T-cell (primary cell): ENCODE results near the gene ORAI2. TPM values are rescaled to one million over a fixed set of nuclear protein-coding genes. Genes with fewer than 3 reads are reported as not detected.
A peak's percentile ranks its signal among the peaks of the same experiment; 100 is the strongest.
"Not testable (repeated sequence)": the region's sequence is repeated elsewhere in the genome, so short reads cannot be mapped to it uniquely, and the experiment has no call there.

ENCODE experiments used
- ATAC-seq, 4 experiments: fragments of 200-7000 bp in 3 of 4; fragments of 150-1000 bp in 1 of 4; cut with Tn5 transposase; replicated peaks in 1 of 4; 1 replicate in 3 of 4; 2 replicates in 1 of 4; pipeline ENCODE4 v1.10.0; 2021; ENCODE audit warnings: moderate library complexity in 3 of 4, mild to moderate bottlenecking in 2 of 4, moderate number of reproducible peaks in 1 of 4
- CTCF ChIA-PET, 2 donors: fragments of 300-600 bp; sonication (Branson Sonifier 250); formaldehyde crosslinking; loops; one replicate each; lab custom pipeline; 2022; ENCODE audit warnings: antibody characterized with exemption in 2 of 2; lab: Charles Lee
- POLR2A ChIA-PET, 2 donors: fragments of 300-600 bp; sonication (Branson Sonifier 250); formaldehyde crosslinking; loops; one replicate each; lab custom pipeline; 2022; ENCODE audit warnings: antibody characterized with exemption in 2 of 2; lab: Charles Lee
- DNase-seq, 35 experiments: peaks; one replicate each; pipeline versions ENCODE4 v3.0.0 to v3.0.0-alpha.2; 2013 to 2023
- H3K27ac ChIP-seq: one replicate; pipeline ENCODE4 v1.5.1; 2013; ENCODE audit warnings: low read length
- H3K27me3 ChIP-seq, 2 experiments: replicated peaks in 1 of 2; 1 replicate in 1 of 2; 2 replicates in 1 of 2; pipeline versions ENCODE4 v1.6.1 to v1.7.0; 2013; ENCODE audit warnings: low read length in 1 of 2, mixed read lengths in 1 of 2; ENCODE audit not compliant: control insufficient read depth in 2 of 2, insufficient read depth in 2 of 2; ENCODE audit errors: extremely low read depth in 1 of 2
- H3K36me3 ChIP-seq, 2 donors: 1 replicate in 1 of 2; 2 replicates in 1 of 2; pipeline versions ENCODE4 v1.6.1 to v1.7.0; 2013; ENCODE audit warnings: low read length in 1 of 2; ENCODE audit not compliant: control insufficient read depth in 2 of 2, insufficient read depth in 1 of 2; ENCODE audit errors: extremely low read depth in 1 of 2
- H3K4me1 ChIP-seq, 2 experiments: 1 replicate in 1 of 2; 2 replicates in 1 of 2; pipeline versions ENCODE4 v1.6.1 to v1.7.0; 2013; ENCODE audit warnings: low read length in 2 of 2, mixed read lengths in 1 of 2; ENCODE audit not compliant: insufficient read depth in 2 of 2, control insufficient read depth in 1 of 2; ENCODE audit errors: extremely low read depth in 1 of 2
- H3K4me3 ChIP-seq, 2 donors: 1 replicate in 1 of 2; 2 replicates in 1 of 2; pipeline versions ENCODE4 v1.5.1 to v1.7.0; 2013; ENCODE audit warnings: mild to moderate bottlenecking in 2 of 2, low read length in 1 of 2, moderate library complexity in 1 of 2; ENCODE audit not compliant: control insufficient read depth in 1 of 2; ENCODE audit errors: extremely low read depth in 1 of 2
- H3K9me3 ChIP-seq: 2 replicates; pipeline ENCODE4 v1.7.0; 2013
- H3K27ac Mint-ChIP-seq, 2 donors: one replicate each; pipeline ENCODE4 v1.8.0; 2020 to 2021; ENCODE audit warnings: mild to moderate bottlenecking in 2 of 2, mixed read lengths in 2 of 2
- H3K27me3 Mint-ChIP-seq, 2 donors: one replicate each; pipeline ENCODE4 v1.8.0; 2021 to 2022; ENCODE audit warnings: mixed read lengths in 2 of 2
- H3K36me3 Mint-ChIP-seq: one replicate; pipeline ENCODE4 v1.8.0; 2021; ENCODE audit warnings: mixed read lengths
- H3K4me1 Mint-ChIP-seq, 3 donors: one replicate each; pipeline ENCODE4 v1.8.0; 2020 to 2022; ENCODE audit warnings: mixed read lengths in 3 of 3, mild to moderate bottlenecking in 1 of 3
- H3K4me3 Mint-ChIP-seq, 3 donors: one replicate each; pipeline ENCODE4 v1.8.0; 2020 to 2022; ENCODE audit warnings: mild to moderate bottlenecking in 3 of 3, mixed read lengths in 3 of 3, moderate library complexity in 3 of 3
- H3K9me3 Mint-ChIP-seq, 3 donors: one replicate each; pipeline ENCODE4 v1.8.0; 2020 to 2022; ENCODE audit warnings: mixed read lengths in 3 of 3
- WGBS: methylation state at CpG from one replicate; pipeline ENCODE4 v1.1.5; 2013; ENCODE audit warnings: missing lambda C conversion rate; ENCODE audit not compliant: insufficient coverage; 5-methylcytosine and 5-hydroxymethylcytosine counted together
- total RNA-seq, 35 experiments: library from RNA in 6 of 35; stranded (reverse) in 6 of 35; fragments of 120-200 nt in 1 of 35; gene quantifications; one replicate each; pipeline versions ENCODE4 v1.2.1 to v1.2.4 and lab custom pipeline; 2013 to 2026

Gene ORAI2
- total RNA-seq, 5 donors from 2014 or later (not counting 1 experiment from before 2014, with no cell fraction given) = 23.0 to 47.5 (median 37.8) TPM

DNA sequence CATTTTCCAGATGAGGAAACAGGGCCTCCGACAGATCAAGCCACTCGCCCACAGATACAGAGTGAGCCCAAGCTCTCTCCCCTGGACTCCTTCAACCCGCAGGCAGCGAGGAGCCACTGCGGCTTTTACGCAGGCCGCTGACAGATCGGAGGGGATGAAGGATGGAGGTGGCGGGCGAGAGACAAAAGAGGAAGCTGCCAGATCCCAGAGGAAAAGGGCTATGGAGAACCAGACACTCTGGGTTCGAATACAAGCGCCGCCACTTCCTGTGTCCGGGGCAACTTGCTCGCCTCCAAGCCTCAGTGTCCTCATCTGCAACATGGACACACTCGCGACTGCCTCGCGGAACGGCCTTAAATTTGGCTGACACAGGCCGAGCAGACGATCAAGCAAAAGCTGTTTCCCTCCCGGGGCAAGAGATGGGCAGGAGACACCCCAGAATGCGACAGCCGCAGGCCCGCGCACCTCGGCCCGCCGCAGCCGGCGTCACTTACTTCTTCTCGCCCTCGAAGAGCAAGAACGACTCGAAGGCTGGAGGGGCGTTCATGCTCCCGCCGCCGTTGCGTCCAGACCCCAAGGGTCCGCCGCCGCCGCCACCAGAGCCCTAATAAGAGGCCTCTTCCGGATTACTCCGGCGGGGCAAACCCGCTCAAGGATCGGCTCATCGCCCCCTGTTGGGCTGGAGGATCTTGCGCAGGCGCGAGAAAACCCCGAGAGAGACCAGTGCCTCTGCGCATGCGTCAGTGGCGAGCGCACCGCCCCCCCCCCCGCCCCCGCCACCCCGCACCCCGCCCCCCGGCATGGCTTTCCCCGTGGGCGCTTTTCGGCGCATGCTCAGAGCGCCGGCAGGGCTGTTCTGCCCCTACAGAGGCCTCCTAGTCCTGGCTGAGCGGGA, 45.2 kb downstream of the ORAI2 start, which contains the start of gene POLR2J:
Gene POLR2J (minus strand): TSS at position 609 of the 895 bp plus-strand sequence. CDS start 62 bp downstream, at position 547.
- Mint-ChIP-seq H3K27ac (peak within 1 kb of the TSS; percentile 83 to 91), H3K4me3 (peak within 1 kb of the TSS; percentile 78 to 94 (median 86))
- CTCF ChIA-PET, H3K27ac ChIP-seq, H3K27me3 ChIP-seq, H3K4me1 ChIP-seq, POLR2A ChIA-PET, H3K36me3 Mint-ChIP-seq, H3K27me3 Mint-ChIP-seq, H3K9me3 ChIP-seq, H3K36me3 ChIP-seq, H3K9me3 Mint-ChIP-seq, H3K4me1 Mint-ChIP-seq: not testable (repeated sequence)
- DNase-seq (peak; percentile 55 to 100 (median 85)), ATAC-seq (peak; percentile 89 to 93 (median 90))
- H3K4me3 ChIP-seq = peak within 1 kb of the TSS in 1 of 2 donors; percentile 48
- WGBS = 0% methylated on average over 13 of the region's 72 CpGs

DNA sequence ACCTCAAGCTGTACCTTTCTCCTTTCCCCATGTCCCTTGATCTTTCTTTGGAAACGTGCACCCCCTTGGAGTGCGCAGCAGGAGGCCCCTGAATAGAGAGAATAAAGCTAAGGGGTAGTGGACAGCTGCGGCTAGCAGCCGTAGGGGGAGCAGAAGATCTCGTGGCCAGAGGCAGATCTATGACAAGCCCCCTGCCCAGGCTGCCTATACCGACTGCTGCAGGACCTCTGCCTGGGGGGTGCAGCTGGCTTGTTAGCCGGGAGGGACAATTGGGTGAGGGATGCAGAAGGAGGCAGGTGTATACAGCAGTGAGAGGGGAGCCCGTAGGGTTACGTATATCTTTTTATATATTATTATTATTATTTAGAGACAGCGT, 45.8 kb downstream of the ORAI2 start:
- DNase-seq, H3K27ac ChIP-seq, H3K36me3 Mint-ChIP-seq, H3K4me1 ChIP-seq, CTCF ChIA-PET, H3K4me3 ChIP-seq, POLR2A ChIA-PET, H3K9me3 ChIP-seq, H3K27me3 ChIP-seq, H3K9me3 Mint-ChIP-seq, H3K36me3 ChIP-seq, H3K27me3 Mint-ChIP-seq, H3K4me1 Mint-ChIP-seq, H3K27ac Mint-ChIP-seq: not testable (repeated sequence)
- H3K4me3 Mint-ChIP-seq = peak overlapping the region in 1 of 3 donors; percentile 78
- no CpG with 5 or more reads among the region's 10 CpGs for WGBS
- ATAC-seq = peak in 3 of 4 experiments; percentile 3 to 38 (median 4)

DNA sequence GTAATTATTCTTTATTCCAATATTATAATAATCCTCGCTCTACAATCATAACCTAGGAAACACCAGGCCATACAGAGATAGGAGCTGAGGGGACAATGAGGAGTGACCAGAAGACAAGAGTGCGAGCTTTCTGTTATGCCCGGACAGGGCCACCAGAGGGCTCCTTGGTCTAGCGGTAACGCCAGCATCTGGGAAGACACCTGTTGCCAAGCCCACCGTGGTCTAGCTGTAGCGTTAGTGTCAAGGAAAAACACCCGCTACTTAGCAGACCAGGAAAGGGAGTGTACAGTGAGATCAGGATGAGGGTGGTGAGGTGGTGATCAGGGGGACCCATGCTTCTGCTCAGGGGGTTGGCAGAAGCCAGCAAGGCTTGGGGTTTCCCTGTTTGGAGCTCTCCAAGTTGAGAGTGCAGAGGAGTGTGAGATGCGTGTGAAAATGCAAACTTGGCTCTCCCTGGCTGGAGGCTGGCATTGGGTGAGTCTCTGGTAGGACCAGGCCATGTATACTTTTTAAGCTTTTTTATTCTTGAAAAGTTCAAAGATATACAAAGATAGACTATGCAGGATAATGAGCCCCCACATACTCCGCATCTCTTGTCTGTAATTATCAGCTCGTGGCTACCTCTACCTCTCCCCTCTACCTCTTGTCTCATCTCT, 46.7 kb downstream of the ORAI2 start:
- H3K4me3 ChIP-seq, H3K27ac ChIP-seq, H3K9me3 Mint-ChIP-seq, H3K4me1 Mint-ChIP-seq, H3K36me3 ChIP-seq, H3K27me3 ChIP-seq, ATAC-seq, H3K27me3 Mint-ChIP-seq, CTCF ChIA-PET, H3K9me3 ChIP-seq, H3K4me1 ChIP-seq, POLR2A ChIA-PET, H3K36me3 Mint-ChIP-seq: not testable (repeated sequence)
- no CpG with 5 or more reads among the region's 11 CpGs for WGBS
- peak overlapping the region; percentile 39 to 65 for H3K27ac Mint-ChIP-seq
- DNase-seq = peak in 5 of 35 experiments; percentile 13 to 32 (median 15)
- peak overlapping the region in 1 of 3 donors; percentile 20 for H3K4me3 Mint-ChIP-seq

DNA sequence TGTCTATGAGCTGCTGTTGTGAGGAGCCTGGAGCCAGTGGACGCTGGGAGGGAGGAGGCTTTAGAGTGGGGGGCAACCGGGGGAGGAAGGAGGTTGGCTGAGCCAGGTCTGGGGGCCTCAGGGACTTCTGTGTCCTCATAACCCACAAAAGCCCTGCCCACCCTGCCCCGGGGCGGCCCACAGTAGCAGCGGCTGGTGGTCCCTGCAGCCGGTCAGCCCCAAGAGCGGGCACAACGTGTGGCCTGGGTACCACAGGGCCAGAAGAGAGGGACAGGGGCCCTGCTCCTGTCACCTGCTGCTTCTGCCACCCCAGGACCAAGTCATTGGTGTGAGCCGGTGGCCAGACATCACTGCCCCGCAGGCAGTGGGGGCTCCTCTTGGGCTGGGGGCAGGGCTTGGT, 48.6 kb downstream of the ORAI2 start:
- no CpG with 5 or more reads among the region's 10 CpGs for WGBS

DNA sequence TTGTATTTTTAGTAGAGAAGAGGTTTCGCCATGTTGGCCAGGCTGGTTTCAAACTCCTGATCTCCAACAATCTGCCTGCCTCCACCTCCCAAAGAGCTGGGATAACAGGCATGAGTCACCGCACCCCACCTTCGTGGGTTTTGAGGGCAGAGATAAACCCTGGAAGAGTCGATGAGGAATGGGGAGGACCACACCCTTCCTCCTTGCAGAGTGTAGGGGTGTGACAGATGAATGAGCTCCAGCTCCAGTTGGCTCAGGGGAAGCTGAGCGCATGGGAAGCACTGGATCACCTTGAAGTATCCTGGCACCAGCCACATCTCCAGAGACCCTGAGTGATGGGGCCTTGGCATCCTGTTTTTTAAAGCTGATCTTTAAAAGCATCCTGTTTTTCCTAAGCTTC, 50.9 kb downstream of the ORAI2 start:
- H3K4me3 Mint-ChIP-seq, H3K36me3 Mint-ChIP-seq, H3K9me3 ChIP-seq, H3K9me3 Mint-ChIP-seq, H3K27ac Mint-ChIP-seq, H3K27me3 Mint-ChIP-seq, ATAC-seq, CTCF ChIA-PET, H3K4me1 Mint-ChIP-seq, H3K4me1 ChIP-seq, H3K27ac ChIP-seq, H3K4me3 ChIP-seq, POLR2A ChIA-PET, H3K27me3 ChIP-seq, DNase-seq, H3K36me3 ChIP-seq: not testable (repeated sequence)
- WGBS = no CpG with 5 or more reads among the region's 5 CpGs

More for the DNA sequence above, 48.6 kb downstream of the ORAI2 start:
- H3K27ac Mint-ChIP-seq, ATAC-seq, POLR2A ChIA-PET, H3K4me3 ChIP-seq, H3K27ac ChIP-seq, H3K4me1 Mint-ChIP-seq, H3K9me3 ChIP-seq, H3K27me3 Mint-ChIP-seq, CTCF ChIA-PET, H3K4me1 ChIP-seq, H3K9me3 Mint-ChIP-seq, H3K36me3 ChIP-seq, H3K27me3 ChIP-seq, H3K36me3 Mint-ChIP-seq, H3K4me3 Mint-ChIP-seq: not testable (repeated sequence)
- peak in 1 of 35 experiments; percentile 0 for DNase-seq

DNA sequence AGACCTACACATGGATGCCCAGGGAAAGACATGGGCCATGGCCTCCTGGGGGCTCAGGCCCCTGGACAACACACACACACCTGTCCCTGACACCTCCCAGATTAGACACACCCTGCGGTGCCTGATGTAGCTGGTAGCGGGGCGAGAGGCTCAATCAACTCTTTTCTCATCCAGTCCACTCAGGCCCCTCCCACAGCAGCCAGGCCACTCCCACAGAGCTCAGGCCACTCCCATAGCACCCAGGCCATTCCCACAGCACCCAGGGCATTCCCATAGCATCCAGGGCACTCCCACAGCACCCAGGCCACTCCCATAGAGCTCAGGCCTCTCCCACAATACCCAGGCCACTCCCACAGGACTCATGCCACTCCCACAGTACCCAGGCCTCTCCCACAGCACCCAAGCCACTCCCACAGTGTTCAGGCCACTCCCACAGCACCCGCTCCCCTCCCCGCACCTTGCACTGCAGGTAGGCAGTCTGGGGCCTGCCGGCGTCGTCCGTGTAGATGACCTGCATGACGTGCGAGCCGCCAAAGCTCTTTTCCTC, 57.2 kb downstream of the ORAI2 start:
- H3K27me3 ChIP-seq, CTCF ChIA-PET, H3K27me3 Mint-ChIP-seq, H3K4me1 ChIP-seq, H3K36me3 Mint-ChIP-seq, H3K9me3 ChIP-seq, H3K9me3 Mint-ChIP-seq, H3K4me1 Mint-ChIP-seq, H3K27ac ChIP-seq, H3K4me3 Mint-ChIP-seq, H3K4me3 ChIP-seq, H3K36me3 ChIP-seq, POLR2A ChIA-PET, H3K27ac Mint-ChIP-seq: not testable (repeated sequence)
- DNase-seq (peak in 22 of 35 experiments; percentile 2 to 71 (median 44)), ATAC-seq (peak; percentile 29 to 59 (median 32))
- no CpG with 5 or more reads among the region's 12 CpGs for WGBS
